Glutamatergic neuron (in vitro differentiated cells): ENCODE results near the gene SLC6A9. TPM values are rescaled to one million over a fixed set of nuclear protein-coding genes. Genes with fewer than 3 reads are reported as not detected.

Experiments
- DNase-seq: peaks from one replicate; pipeline ENCODE4 v3.0.0; 2022
- H3K27ac Mint-ChIP-seq: one replicate; pipeline ENCODE4 v1.8.0; 2020; ENCODE audit warnings: mild to moderate bottlenecking, mixed read lengths, inconsistent platforms; ENCODE audit not compliant: unreplicated experiment
- H3K27me3 Mint-ChIP-seq: one replicate; pipeline ENCODE4 v1.8.0; 2020; ENCODE audit warnings: mild to moderate bottlenecking, moderate library complexity, mixed read lengths, inconsistent platforms; ENCODE audit not compliant: unreplicated experiment
- H3K36me3 Mint-ChIP-seq: one replicate; pipeline ENCODE4 v1.8.0; 2020; ENCODE audit warnings: mild to moderate bottlenecking, mixed read lengths, inconsistent platforms; ENCODE audit not compliant: unreplicated experiment
- H3K4me1 Mint-ChIP-seq: one replicate; pipeline ENCODE4 v1.8.0; 2020; ENCODE audit warnings: mild to moderate bottlenecking, low read depth, mixed read lengths, inconsistent platforms; ENCODE audit not compliant: unreplicated experiment
- H3K4me3 Mint-ChIP-seq: one replicate; pipeline ENCODE4 v1.8.0; 2020; ENCODE audit warnings: mild to moderate bottlenecking, mixed read lengths, inconsistent platforms; ENCODE audit not compliant: unreplicated experiment
- H3K9me3 Mint-ChIP-seq: one replicate; pipeline ENCODE4 v1.8.0; 2020; ENCODE audit warnings: mild to moderate bottlenecking, moderate library complexity, mixed read lengths, inconsistent platforms; ENCODE audit not compliant: unreplicated experiment
- total RNA-seq: library from RNA; stranded (reverse); fragmentation: NEBNext Ultra II Directional; extraction: Animal tissue kit (Norgen Biotek cat#: 25700); gene quantifications from one replicate; pipeline ENCODE4 v1.2.1, GENCODE V29; 2021; ENCODE audit not compliant: unreplicated experiment
- TF ChIP-seq, protein P1 (sequence below): fragments of 200-600 bp; sonication (generic); IDR thresholded peaks from one replicate; pipeline ENCODE4 v1.5.0; 2021; ENCODE audit not compliant: partially characterized antibody, unreplicated experiment

SLC6A9 gene
- total RNA-seq, 1 donor from 2014 or later, result 8.9 TPM

DNA sequence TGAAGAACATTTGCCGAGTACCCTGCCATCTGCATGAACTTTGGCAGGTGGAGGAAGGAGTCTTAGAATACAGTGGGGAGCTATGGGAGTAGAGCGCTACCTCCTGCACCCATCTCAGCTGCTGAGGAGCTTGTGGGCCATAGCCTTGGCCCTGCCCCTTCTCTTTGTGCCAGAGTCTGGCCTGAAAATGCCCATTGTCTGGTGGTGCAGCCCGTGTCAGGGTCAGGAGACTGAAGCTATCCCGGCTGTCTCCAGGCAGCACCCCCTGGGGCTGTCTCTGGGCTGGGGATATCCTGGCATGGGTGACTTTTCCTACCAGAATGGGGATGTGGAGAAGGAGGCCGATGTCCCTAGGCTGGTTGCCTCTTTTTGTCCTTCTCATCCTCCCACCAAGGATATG, 77.2 kb downstream of the SLC6A9 start:
- DNase-seq, result no peak
- no peak overlapping the region for H3K27ac Mint-ChIP-seq
- H3K36me3 Mint-ChIP-seq, result peaks cover 7% of the 10 kb centered on the region
- no peak overlapping the region for H3K4me3 Mint-ChIP-seq
- peaks cover 5% of the 10 kb centered on the region for H3K9me3 Mint-ChIP-seq
- peaks cover 6% of the 10 kb centered on the region for H3K4me1 Mint-ChIP-seq
- TF ChIP-seq, protein P1, sequence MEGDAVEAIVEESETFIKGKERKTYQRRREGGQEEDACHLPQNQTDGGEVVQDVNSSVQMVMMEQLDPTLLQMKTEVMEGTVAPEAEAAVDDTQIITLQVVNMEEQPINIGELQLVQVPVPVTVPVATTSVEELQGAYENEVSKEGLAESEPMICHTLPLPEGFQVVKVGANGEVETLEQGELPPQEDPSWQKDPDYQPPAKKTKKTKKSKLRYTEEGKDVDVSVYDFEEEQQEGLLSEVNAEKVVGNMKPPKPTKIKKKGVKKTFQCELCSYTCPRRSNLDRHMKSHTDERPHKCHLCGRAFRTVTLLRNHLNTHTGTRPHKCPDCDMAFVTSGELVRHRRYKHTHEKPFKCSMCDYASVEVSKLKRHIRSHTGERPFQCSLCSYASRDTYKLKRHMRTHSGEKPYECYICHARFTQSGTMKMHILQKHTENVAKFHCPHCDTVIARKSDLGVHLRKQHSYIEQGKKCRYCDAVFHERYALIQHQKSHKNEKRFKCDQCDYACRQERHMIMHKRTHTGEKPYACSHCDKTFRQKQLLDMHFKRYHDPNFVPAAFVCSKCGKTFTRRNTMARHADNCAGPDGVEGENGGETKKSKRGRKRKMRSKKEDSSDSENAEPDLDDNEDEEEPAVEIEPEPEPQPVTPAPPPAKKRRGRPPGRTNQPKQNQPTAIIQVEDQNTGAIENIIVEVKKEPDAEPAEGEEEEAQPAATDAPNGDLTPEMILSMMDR, result no peak
- peaks cover 3% of the 10 kb centered on the region for H3K27me3 Mint-ChIP-seq

DNA sequence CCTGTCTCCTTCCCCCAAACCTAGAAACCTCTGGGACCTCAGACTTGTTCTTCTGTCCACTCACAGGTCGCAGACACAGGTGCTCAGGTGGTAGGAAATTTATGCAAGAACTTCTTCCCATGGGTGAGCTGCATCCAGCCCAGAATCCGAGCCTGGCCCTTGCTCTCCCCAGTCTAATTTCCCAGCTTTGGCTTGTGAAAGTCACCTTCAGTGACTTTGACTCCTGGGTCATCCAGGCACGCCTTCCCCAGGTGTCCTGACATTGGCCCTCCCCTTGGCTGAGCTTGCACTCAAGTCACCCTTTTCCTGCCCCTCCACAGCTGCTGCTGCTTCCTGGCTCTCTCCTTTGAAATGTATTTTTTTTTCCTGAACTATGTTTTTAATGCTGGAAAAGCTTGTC, 77.9 kb downstream of the SLC6A9 start:
- Mint-ChIP-seq H3K27ac (no peak overlapping the region), H3K4me3 (peak overlapping the region; percentile 34), H3K9me3 (peaks cover 4% of the 10 kb centered on the region), H3K36me3 (peaks cover 7% of the 10 kb centered on the region), H3K27me3 (peaks cover 3% of the 10 kb centered on the region), H3K4me1 (peaks cover 6% of the 10 kb centered on the region)
- no peak for DNase-seq
- TF ChIP-seq, protein P1, result no peak

DNA sequence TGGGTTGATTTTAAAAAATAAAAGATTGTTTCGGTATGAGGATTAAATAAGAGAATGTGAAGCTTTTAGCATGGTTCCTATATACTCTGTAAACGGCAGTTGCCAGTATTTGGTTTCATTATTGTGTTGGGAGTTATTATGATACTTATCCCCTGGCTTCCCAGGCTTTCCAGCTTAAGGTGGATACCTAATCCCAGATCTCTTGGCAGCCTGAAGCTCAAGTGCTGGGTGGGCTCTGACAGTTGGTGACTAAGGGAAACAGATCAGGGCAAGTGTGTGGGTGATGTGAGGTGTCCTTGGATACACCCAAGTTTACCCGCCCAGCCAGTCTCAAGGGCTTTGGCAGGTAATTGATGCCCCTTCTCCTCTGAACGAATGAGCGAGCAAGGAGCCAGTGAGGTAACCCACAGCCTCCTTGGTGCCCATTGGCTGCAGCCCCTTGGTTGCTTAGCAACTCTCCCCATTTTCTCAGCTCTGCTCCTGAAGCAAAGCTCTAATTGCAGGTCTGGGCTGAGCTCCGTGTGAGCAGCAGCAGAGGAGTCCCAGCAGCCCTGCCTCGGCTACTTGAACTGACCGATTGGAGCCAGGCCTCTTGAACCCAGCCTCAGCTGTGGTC, 78.4 kb downstream of the SLC6A9 start:
- peaks cover 7% of the 10 kb centered on the region for H3K36me3 Mint-ChIP-seq

DNA sequence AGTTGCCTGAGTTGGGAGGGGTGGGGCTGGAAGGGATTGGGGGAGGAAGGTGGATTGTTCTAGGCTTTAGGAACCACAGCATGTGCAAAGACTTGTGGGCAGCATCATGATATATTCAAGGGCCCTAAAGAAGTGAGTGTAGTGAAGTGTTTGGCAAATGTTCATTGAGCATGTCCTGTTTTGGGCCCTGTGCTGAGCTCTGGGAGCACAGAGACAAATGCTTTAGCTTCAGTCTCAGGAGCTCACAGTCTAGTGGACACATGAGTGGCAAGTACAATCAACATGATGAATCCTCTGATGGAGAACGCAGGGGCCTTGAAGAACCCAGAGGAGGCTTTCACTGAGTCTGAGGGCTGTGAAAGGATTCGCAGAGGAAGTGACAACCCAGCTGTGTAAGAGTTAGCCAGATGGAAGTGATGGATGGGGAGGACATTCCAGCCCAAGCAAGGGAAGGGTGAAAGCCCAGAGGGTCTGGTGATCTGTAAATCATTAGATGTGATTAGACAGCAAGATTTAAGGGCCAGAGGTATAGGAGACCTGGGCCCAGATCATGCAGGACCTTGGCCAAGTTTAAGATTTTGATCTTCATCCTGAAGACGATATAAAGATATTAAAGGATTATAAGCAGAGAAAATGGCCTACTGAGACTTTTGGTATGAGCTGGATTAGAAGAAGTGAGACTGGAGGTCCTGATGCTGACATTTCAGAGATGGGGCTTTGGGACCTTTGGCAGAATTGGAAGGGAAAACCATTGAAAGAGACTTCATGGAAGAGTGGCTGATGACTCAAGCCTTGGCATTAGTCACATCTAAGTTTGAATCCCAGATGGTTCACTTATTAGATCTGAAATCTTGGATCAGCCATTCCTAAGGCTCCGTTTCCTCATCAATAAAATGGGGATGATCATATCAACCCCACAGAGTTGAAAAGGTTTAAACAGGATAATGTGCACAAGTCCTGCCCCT, 80.0 kb downstream of the SLC6A9 start:
- DNase-seq, result no peak
- peaks cover 11% of the 10 kb centered on the region for H3K4me1 Mint-ChIP-seq

More for the DNA sequence above, 78.4 kb downstream of the SLC6A9 start:
- TF ChIP-seq, protein P1, result no peak
- DNase-seq, result no peak
- Mint-ChIP-seq H3K4me3 (peak overlapping the region; percentile 34), H3K27ac (no peak overlapping the region), H3K27me3 (peaks cover 3% of the 10 kb centered on the region), H3K4me1 (peaks cover 9% of the 10 kb centered on the region), H3K9me3 (peaks cover 4% of the 10 kb centered on the region)

More for the DNA sequence above, 80.0 kb downstream of the SLC6A9 start:
- TF ChIP-seq, protein P1, result no peak
- Mint-ChIP-seq H3K4me3 (no peak overlapping the region), H3K36me3 (peaks cover 7% of the 10 kb centered on the region), H3K9me3 (peaks cover 4% of the 10 kb centered on the region), H3K27me3 (peaks cover 1% of the 10 kb centered on the region), H3K27ac (no peak overlapping the region)
